HEK293 (cell line): ENCODE results near the gene CHGA.

Experiments used
- CTCF ChIA-PET: fragments of 350-600 bp; formaldehyde crosslinking; extraction: SDS; loops from one replicate; lab custom pipeline; 2021; ENCODE audit warnings: antibody characterized with exemption; lab: Yijun Ruan, JAX
- POLR2A ChIA-PET: fragments of 300-600 bp; formaldehyde crosslinking; extraction: SDS; loops from one replicate; lab custom pipeline; 2020; ENCODE audit warnings: antibody characterized with exemption, inconsistent platforms; lab: Yijun Ruan, JAX
- H3K27ac ChIP-seq: fragments of 200-500 bp; sonication (Bioruptor generic); 2 replicates; pipeline ENCODE4 v1.5.1; 2014; ENCODE audit warnings: low read depth, low read length, control low read depth, inconsistent platforms; ENCODE audit errors: extremely low read depth
- H3K36me3 ChIP-seq, 2 experiments: fragments of 200-500 bp in 1 of 2; sonication (Bioruptor generic) in 1 of 2; 1 replicate in 1 of 2; 2 replicates in 1 of 2; pipeline ENCODE4 v1.5.1; 2014 to 2017; ENCODE audit warnings: inconsistent platforms in 2 of 2, low read length in 2 of 2; ENCODE audit not compliant: control insufficient read depth in 2 of 2, insufficient read depth in 1 of 2
- H3K4me1 ChIP-seq: fragments of 200-500 bp; sonication (Bioruptor generic); 2 replicates; pipeline ENCODE4 v1.5.1; 2014; ENCODE audit warnings: mild to moderate bottlenecking, low read length, inconsistent platforms; ENCODE audit not compliant: control insufficient read depth, insufficient read depth
- H3K4me3 ChIP-seq: 2 replicates; pipeline ENCODE4 v1.5.1; 2011; ENCODE audit warnings: low read depth, mild to moderate bottlenecking, control low read depth, low read length, moderate library complexity
- H3K9me3 ChIP-seq: fragments of 200-500 bp; sonication (Bioruptor generic); 2 replicates; pipeline ENCODE4 v1.5.1; 2014; ENCODE audit warnings: low read depth, low read length, inconsistent platforms; ENCODE audit not compliant: control insufficient read depth, insufficient read depth
- EGR2 ChIP-seq: fragments of 450-650 bp; formaldehyde crosslinking; IDR thresholded peaks from 2 replicates; pipeline ENCODE4 v1.5.1; 2016; ENCODE audit warnings: low read depth, missing biosample characterization, missing genetic modification characterization
- GLIS1 ChIP-seq: fragments of 450-650 bp; formaldehyde crosslinking; IDR thresholded peaks from 2 replicates; pipeline ENCODE4 v1.5.1; 2016; ENCODE audit warnings: missing biosample characterization, missing genetic modification characterization
- KLF17 ChIP-seq: fragments of 450-650 bp; formaldehyde crosslinking; IDR thresholded peaks from 2 replicates; pipeline ENCODE4 v1.5.1; 2016; ENCODE audit warnings: missing biosample characterization, missing genetic modification characterization
- MEIS1 ChIP-seq: sonication (generic); formaldehyde crosslinking; IDR thresholded peaks from 2 replicates; pipeline ENCODE4 v1.8.1; 2022; ENCODE audit warnings: missing genetic modification reagents, mild to moderate bottlenecking, borderline replicate concordance
- ZFHX2 ChIP-seq: fragments of 450-650 bp; formaldehyde crosslinking; conservative IDR thresholded peaks from 2 replicates; pipeline ENCODE4 v1.5.1; 2016; ENCODE audit warnings: missing biosample characterization, missing genetic modification characterization
- ZNF112 ChIP-seq: fragments of 450-650 bp; formaldehyde crosslinking; IDR thresholded peaks from 2 replicates; pipeline ENCODE4 v1.5.0; 2017; ENCODE audit warnings: missing biosample characterization, missing genetic modification characterization
- ZNF121 ChIP-seq: fragments of 450-650 bp; formaldehyde crosslinking; IDR thresholded peaks from 2 replicates; pipeline ENCODE4 v1.5.1; 2016; ENCODE audit warnings: missing biosample characterization, missing genetic modification characterization
- ZNF132 ChIP-seq: fragments of 450-650 bp; formaldehyde crosslinking; IDR thresholded peaks from 2 replicates; pipeline ENCODE4 v1.5.1; 2017; ENCODE audit warnings: missing biosample characterization, missing genetic modification characterization, borderline replicate concordance
- ZNF140 ChIP-seq: fragments of 450-650 bp; formaldehyde crosslinking; IDR thresholded peaks from 2 replicates; pipeline ENCODE4 v1.5.1; 2016; ENCODE audit warnings: missing biosample characterization, missing genetic modification characterization
- ZNF211 ChIP-seq: fragments of 450-650 bp; formaldehyde crosslinking; IDR thresholded peaks from 2 replicates; pipeline ENCODE4 v1.5.1; 2016; ENCODE audit warnings: low read depth, missing biosample characterization, missing genetic modification characterization
- ZNF23 ChIP-seq: fragments of 450-650 bp; formaldehyde crosslinking; IDR thresholded peaks from 2 replicates; pipeline ENCODE4 v1.5.1; 2016; ENCODE audit warnings: missing biosample characterization, missing genetic modification characterization, borderline replicate concordance
- ZNF266 ChIP-seq: fragments of 450-650 bp; formaldehyde crosslinking; IDR thresholded peaks from 2 replicates; pipeline ENCODE4 v1.5.1; 2016; ENCODE audit warnings: missing biosample characterization, missing genetic modification characterization, low read depth
- ZNF366 ChIP-seq: fragments of 450-650 bp; formaldehyde crosslinking; conservative IDR thresholded peaks from 2 replicates; pipeline ENCODE4 v1.5.1; 2016; ENCODE audit warnings: missing biosample characterization, missing genetic modification characterization
- ZNF777 ChIP-seq: fragments of 450-650 bp; formaldehyde crosslinking; IDR thresholded peaks from 2 replicates; pipeline ENCODE4 v1.5.1; 2017; ENCODE audit warnings: missing biosample characterization, missing genetic modification characterization, borderline replicate concordance
- TF ChIP-seq, protein P1 (sequence below): fragments of 450-650 bp; IDR thresholded peaks from 2 replicates; pipeline ENCODE4 v1.5.1; 2018; ENCODE audit warnings: missing biosample characterization, missing genetic modification characterization

CHGA gene

DNA sequence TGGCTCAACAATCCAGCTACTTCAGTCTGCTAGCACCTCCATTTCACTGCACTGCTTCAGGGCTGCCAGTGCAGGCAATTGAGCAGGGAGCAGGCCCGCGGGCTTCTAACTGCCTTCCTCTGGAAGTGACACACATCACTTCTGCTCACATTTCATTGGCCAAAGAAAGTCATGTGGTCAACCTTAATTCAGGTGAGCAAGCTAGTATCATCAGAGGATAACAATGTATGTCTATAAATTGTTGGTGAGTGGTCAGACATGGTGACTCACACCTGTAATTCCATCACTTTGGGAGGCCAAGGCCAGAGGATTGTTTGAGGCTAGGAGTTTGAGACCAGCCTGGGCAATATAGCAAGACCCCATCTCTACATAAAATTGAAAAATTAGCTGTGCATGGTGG, 22.3 kb upstream of the CHGA start:
- ChIA-PET CTCF (no interaction called here), POLR2A (no interaction called here)
- TF ChIP-seq ZNF121 (tag by site-specific recombination) = peak; percentile 64
- no peak for TF ChIP-seq ZNF266 (tag by site-specific recombination)
- H3K27ac ChIP-seq = no peak overlapping the region
- no peaks in the 10 kb centered on the region for H3K9me3 ChIP-seq
- H3K4me3 ChIP-seq = no peak overlapping the region
- H3K36me3 ChIP-seq = no peaks in the 10 kb centered on the region
- H3K4me1 ChIP-seq = no peaks in the 10 kb centered on the region

GRCh38 chr14:92902191-92902590, 20.8 kb upstream of the CHGA start:
- Histone ChIP-seq H3K4me1 (no peaks in the 10 kb centered on the region), H3K36me3 (no peaks in the 10 kb centered on the region), H3K9me3 (no peaks in the 10 kb centered on the region), H3K4me3 (no peak overlapping the region), H3K27ac (no peak overlapping the region)
- ChIA-PET CTCF (no interaction called here), POLR2A (interaction anchor here (0.6 kb wide), 1 partner anchor 19 kb away, joined by 4 read pairs; no protein-coding TSS in a partner anchor)
- TF ChIP-seq ZFHX2 = peak; percentile 20; the same call in 1 of the 2 replicates
- no peak for TF ChIP-seq ZNF23
- TF ChIP-seq, protein P1, sequence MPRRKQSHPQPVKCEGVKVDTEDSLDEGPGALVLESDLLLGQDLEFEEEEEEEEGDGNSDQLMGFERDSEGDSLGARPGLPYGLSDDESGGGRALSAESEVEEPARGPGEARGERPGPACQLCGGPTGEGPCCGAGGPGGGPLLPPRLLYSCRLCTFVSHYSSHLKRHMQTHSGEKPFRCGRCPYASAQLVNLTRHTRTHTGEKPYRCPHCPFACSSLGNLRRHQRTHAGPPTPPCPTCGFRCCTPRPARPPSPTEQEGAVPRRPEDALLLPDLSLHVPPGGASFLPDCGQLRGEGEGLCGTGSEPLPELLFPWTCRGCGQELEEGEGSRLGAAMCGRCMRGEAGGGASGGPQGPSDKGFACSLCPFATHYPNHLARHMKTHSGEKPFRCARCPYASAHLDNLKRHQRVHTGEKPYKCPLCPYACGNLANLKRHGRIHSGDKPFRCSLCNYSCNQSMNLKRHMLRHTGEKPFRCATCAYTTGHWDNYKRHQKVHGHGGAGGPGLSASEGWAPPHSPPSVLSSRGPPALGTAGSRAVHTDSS = peak; percentile 82
- TF ChIP-seq EGR2 (tag by site-specific recombination) = peak; percentile 67; the same call in 1 of the 2 replicates
- 0 out of 2 replicates have a peak, but pooled peaks have one; percentile 15 for TF ChIP-seq ZNF366 (tag by site-specific recombination)
- TF ChIP-seq ZNF777 = no peak

DNA sequence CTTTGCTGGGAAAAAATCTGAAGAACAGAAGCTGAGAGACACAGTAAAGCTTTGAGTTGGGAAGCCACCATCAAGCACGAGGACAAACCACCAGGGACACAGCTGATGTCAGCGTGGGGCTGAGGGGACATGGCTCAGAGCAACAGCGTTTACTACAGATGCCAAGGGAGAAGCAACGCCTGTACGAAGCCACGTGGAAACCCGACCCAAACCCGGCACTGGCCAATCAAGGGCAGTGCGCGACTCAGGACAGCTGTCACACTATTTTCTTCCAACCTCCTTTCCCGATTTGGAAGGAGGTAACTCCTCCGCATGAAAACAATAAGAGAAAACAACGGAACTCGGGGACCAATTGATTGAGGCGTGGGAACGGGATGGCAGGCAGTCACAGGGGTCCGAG, 20.2 kb upstream of the CHGA start:
- no peak overlapping the region for H3K4me3 ChIP-seq
- H3K4me1 ChIP-seq = no peaks in the 10 kb centered on the region
- H3K36me3 ChIP-seq = no peaks in the 10 kb centered on the region
- TF ChIP-seq ZNF132 (no peak), ZNF140 (tag by site-specific recombination) (no peak), ZNF211 (no peak), MEIS1 (CRISPR knock-in tag) (no peak), KLF17 (no peak), GLIS1 (tag by site-specific recombination) (no peak)
- no peak overlapping the region for H3K27ac ChIP-seq
- no peaks in the 10 kb centered on the region for H3K9me3 ChIP-seq
- POLR2A ChIA-PET = interaction anchor here (0.6 kb wide), 1 partner anchor 20 kb away, joined by 4 read pairs; no protein-coding TSS in a partner anchor
- CTCF ChIA-PET = no interaction called here

GRCh38 chr14:92903359-92903758, 19.6 kb upstream of the CHGA start:
- Histone ChIP-seq H3K9me3 (no peaks in the 10 kb centered on the region), H3K27ac (no peak overlapping the region), H3K4me3 (no peak overlapping the region)
- CTCF ChIA-PET = no interaction called here
- POLR2A ChIA-PET = no interaction called here
- TF ChIP-seq EGR2 (tag by site-specific recombination) (peak; percentile 34; the same call in 1 of the 2 replicates), ZNF112 (tag by site-specific recombination) (no peak), ZFHX2 (peak; percentile 25)
- TF ChIP-seq, all 188 proteins: peak for 2
- no peaks in the 10 kb centered on the region for H3K36me3 ChIP-seq
- no peaks in the 10 kb centered on the region for H3K4me1 ChIP-seq
